ENCODE data around the gene SCN1A. TPM values are rescaled to one million over a fixed set of nuclear protein-coding genes. Genes with fewer than 3 reads are reported as not detected.

Gene SCN1A
- total RNA-seq, 4 donors from 2014 or later, result not detected

- Histone ChIP-seq H3K36me3 (no peaks in the 10 kb centered on the region), H3K27me3 (no peaks in the 10 kb centered on the region), H3K4me3 (no peak overlapping the region), H3K9me3 (no peaks in the 10 kb centered on the region), H3K27ac (no peak overlapping the region), H3K4me1 (no peaks in the 10 kb centered on the region)
- no peak for DNase-seq (ENCODE audit: low spot score in 2 of 2)
- 45 to 71% methylated on average over 3 of the region's 3 CpGs for WGBS, 2 donors
- TF ChIP-seq CTCF (IDR thresholded peaks at IDR 0.05) (no peak), EP300 (IDR thresholded peaks at IDR 0.05) (no peak), POLR2A (IDR thresholded peaks at IDR 0.05) (no peak)
These were observed 27.0 kb upstream of the SCN1A start for GRCh38 chr2:166154685-166155338.

- no peak overlapping the region for H3K27ac ChIP-seq
- no peaks in the 10 kb centered on the region for H3K9me3 ChIP-seq
- no peaks in the 10 kb centered on the region for H3K27me3 ChIP-seq
- no peaks in the 10 kb centered on the region for H3K4me1 ChIP-seq
- TF ChIP-seq CTCF (IDR thresholded peaks at IDR 0.05) (no peak), EP300 (IDR thresholded peaks at IDR 0.05) (no peak), POLR2A (IDR thresholded peaks at IDR 0.05) (no peak)
- H3K36me3 ChIP-seq, result no peaks in the 10 kb centered on the region
- no peak overlapping the region for H3K4me3 ChIP-seq
- no peak for DNase-seq (ENCODE audit: low spot score in 2 of 2)
These were observed 24.2 kb upstream of the SCN1A start for GRCh38 chr2:166152064-166152463.

- WGBS, 2 donors, result 70 to 73% methylated on average over 7 of the region's 7 CpGs
- TF ChIP-seq EP300 (IDR thresholded peaks at IDR 0.05) (no peak), POLR2A (IDR thresholded peaks at IDR 0.05) (no peak), CTCF (IDR thresholded peaks at IDR 0.05) (no peak)
These were observed 20.9 kb upstream of the SCN1A start for GRCh38 chr2:166148500-166149400.

GRCh38 chr2:166147883-166148282 lies 20.1 kb upstream of the SCN1A start:
- WGBS, 2 donors, result 71 to 75% methylated on average over 2 of the region's 2 CpGs
- no peaks in the 10 kb centered on the region for H3K27me3 ChIP-seq
- H3K36me3 ChIP-seq, result no peaks in the 10 kb centered on the region
- no peaks in the 10 kb centered on the region for H3K4me1 ChIP-seq
- H3K4me3 ChIP-seq, result no peak overlapping the region
- no peaks in the 10 kb centered on the region for H3K9me3 ChIP-seq
- H3K27ac ChIP-seq, result no peak overlapping the region
- DNase-seq (ENCODE audit: low spot score in 2 of 2), result no peak
- TF ChIP-seq CTCF (IDR thresholded peaks at IDR 0.05) (no peak), POLR2A (IDR thresholded peaks at IDR 0.05) (no peak), EP300 (IDR thresholded peaks at IDR 0.05) (no peak)

More at GRCh38 chr2:166148500-166149400, 20.9 kb upstream of the SCN1A start:
- H3K4me1 ChIP-seq, result no peaks in the 10 kb centered on the region
- H3K27me3 ChIP-seq, result no peaks in the 10 kb centered on the region
- no peak for DNase-seq (ENCODE audit: low spot score in 2 of 2)
- H3K27ac ChIP-seq, result no peak overlapping the region
- no peaks in the 10 kb centered on the region for H3K9me3 ChIP-seq
- H3K36me3 ChIP-seq, result no peaks in the 10 kb centered on the region
- no peak overlapping the region for H3K4me3 ChIP-seq

GRCh38 chr2:166144071-166144470 lies 16.3 kb upstream of the SCN1A start:
- Histone ChIP-seq H3K4me3 (no peak overlapping the region), H3K36me3 (no peaks in the 10 kb centered on the region), H3K27me3 (no peaks in the 10 kb centered on the region), H3K9me3 (no peaks in the 10 kb centered on the region), H3K27ac (no peak overlapping the region), H3K4me1 (no peaks in the 10 kb centered on the region)
- WGBS, 2 donors, result 68 to 72% methylated on average over 1 of the region's 1 CpG
- TF ChIP-seq EP300 (IDR thresholded peaks at IDR 0.05) (no peak), CTCF (IDR thresholded peaks at IDR 0.05) (no peak), POLR2A (IDR thresholded peaks at IDR 0.05) (no peak)
- DNase-seq (ENCODE audit: low spot score in 2 of 2), result no peak

All from tibial nerve (tissue), 4 donors.